GM20000 (cell line): ENCODE results near the gene ZFAND3.
"Not testable (repeated sequence)": the region's sequence is repeated elsewhere in the genome, so short reads cannot be mapped to it uniquely, and the experiment has no call there.

Experiments used
- DNase-seq: peaks from one replicate; pipeline ENCODE4 v3.0.0; 2012; ENCODE audit warnings: low spot score
- CTCF ChIP-seq: IDR thresholded peaks from 2 replicates; pipeline ENCODE4 v1.5.1; 2012; ENCODE audit warnings: mild to moderate bottlenecking, control low read depth; ENCODE audit errors: extremely low read depth, missing control alignments

The ZFAND3 gene

DNA sequence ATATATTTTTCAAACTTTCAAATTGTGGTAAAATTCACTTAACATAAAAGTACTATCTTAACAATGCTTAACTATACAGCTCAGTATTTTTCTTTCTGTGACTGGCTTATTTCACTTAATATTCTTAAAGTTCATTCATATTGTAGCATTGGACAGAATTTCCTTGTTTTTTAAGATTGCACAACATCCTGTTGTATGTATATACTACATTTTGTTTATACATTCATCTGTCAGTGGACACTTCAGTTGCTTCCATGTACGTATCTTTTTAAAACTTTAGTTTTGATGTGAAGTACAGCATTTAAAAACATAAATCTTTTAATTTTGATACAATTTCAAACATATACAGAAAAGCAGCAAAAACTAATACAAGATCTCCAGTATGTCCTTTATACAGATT lies 220.7 kb downstream of the ZFAND3 start:
- no peak for TF ChIP-seq CTCF
- DNase-seq: no peak

- no peak for DNase-seq
- TF ChIP-seq CTCF: no peak
Observed at GRCh38 chr6:38043259-38043753, 223.8 kb downstream of the ZFAND3 start.

GRCh38 chr6:38045701-38046305 lies 226.3 kb downstream of the ZFAND3 start:
- no peak for DNase-seq
- TF ChIP-seq CTCF: no peak

- no peak for TF ChIP-seq CTCF
- no peak for DNase-seq
Observed at GRCh38 chr6:38047562-38047961, 228.0 kb downstream of the ZFAND3 start.

DNA sequence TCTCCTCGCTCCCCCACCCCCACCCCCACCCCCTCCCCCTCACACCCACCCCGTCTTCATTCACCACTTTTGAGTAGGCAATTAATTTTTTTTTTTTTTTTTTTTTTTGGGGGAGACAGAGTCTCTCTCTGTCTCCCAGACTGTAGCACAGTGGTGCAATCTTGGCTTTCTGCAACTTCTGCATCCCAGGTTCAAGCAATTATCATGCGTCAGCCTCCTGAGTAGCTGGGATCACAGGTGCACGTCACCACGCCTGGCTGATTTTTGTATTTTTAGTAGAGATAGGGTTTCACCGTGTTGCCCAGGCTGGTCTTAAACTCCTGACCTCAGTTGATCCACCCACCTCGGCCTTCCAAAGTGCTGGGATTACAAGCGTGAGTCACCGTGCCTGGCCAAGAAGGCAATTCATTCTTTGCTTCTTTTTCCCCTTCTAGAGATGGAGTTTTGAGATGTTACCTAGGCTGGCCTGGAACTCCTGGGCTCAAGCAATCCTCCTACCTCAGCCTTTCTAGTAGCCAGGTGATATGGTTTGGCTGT lies 230.4 kb downstream of the ZFAND3 start:
- not testable (repeated sequence) for DNase-seq

DNA sequence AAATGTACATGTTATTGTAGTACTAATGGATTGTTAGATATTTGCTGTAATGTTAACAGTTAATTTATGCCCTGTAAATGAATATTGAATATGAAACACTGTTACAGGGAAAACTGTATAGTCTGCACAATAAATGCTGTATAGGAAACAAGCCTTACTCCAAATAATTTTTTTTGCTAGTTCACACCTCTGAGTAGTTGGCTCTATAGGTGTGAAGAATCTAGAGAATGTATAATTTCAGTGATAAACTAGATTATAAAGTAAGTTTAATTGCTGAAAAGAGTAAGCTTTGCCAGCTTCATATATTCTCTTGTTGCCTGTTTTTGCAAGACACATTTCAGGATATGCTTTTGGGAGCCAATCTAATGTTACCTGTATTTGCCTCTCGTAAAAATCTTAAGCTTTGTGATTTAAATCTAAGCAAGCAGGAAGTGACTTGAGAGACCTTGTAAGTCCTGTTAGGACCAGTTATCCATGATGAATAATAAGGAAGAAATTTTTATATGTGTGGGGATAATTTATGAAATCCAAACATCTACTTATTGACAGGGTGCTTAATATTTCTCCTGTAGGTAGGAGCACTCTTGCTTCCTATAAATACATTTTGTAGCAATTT lies 232.4 kb downstream of the ZFAND3 start:
- no peak for DNase-seq
- no peak for TF ChIP-seq CTCF

DNA sequence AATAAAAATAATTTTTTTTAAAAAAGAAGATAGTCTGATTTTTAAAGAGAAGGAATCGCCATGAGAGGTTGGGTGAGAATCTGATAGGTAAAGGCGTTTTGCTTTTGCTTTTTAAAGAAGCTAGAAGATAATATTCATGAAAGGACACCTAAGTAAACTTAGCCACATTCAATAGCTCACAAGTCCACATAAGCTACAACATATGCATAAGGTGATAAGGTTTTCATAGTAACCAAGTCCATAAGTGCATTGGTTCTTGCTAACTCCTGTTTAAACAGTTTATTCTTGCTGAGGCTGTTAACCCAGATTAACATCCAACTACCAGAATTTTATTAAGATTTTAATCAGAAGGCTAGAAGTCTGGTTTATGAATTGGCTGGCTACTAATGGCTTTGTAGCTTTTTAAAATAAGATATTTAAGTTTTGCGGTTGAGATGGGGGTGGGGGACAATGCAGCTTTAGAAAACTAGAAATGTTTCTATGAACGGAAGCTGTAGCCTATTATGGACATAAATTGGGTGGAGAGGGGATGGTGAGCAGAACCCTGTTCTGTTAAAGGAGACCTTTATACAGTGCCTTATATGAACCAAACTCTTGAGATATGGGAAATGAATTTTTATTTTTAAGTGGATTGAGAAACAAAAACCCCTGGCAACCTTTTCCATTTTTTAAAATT lies 235.1 kb downstream of the ZFAND3 start:
- no peak for DNase-seq
- TF ChIP-seq CTCF: no peak
